PC-3 (cell line): Measurements from ENCODE around the gene CARD10.

ENCODE experiments used
- EZH2phosphoT487 ChIP-seq: fragments of 300-600 bp; sonication (generic); IDR thresholded peaks from 2 replicates; pipeline ENCODE4 v1.6.1; 2018; ENCODE audit warnings: mild to moderate bottlenecking, antibody characterized with exemption, low read length, borderline replicate concordance
- TF ChIP-seq, protein P1 (sequence below): fragments of 300-600 bp; sonication (generic); conservative IDR thresholded peaks from 2 replicates; pipeline ENCODE4 v1.5.1; 2017; ENCODE audit warnings: antibody characterized with exemption, low read depth, mild to moderate bottlenecking, low read length

DNA sequence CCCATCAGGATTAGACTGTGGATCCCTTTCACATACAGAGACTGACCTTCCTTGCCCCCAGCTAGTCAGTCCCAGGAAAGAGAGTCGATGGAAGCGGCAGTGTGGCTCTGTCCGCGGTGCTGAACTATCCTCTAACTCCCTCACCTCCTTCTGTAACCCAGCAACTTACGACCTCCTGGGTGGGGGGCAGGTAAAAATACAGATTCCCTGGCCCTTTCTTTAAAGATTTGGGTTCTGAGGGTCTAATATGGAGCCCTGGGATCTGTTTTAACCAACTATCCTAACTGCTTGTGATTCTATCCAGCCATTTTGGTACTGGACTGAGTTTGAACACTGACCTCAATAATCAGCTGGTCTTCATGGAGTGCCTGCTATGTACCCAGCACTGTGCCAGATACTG lies 56.2 kb downstream of the CARD10 start:
- TF ChIP-seq, protein P1, sequence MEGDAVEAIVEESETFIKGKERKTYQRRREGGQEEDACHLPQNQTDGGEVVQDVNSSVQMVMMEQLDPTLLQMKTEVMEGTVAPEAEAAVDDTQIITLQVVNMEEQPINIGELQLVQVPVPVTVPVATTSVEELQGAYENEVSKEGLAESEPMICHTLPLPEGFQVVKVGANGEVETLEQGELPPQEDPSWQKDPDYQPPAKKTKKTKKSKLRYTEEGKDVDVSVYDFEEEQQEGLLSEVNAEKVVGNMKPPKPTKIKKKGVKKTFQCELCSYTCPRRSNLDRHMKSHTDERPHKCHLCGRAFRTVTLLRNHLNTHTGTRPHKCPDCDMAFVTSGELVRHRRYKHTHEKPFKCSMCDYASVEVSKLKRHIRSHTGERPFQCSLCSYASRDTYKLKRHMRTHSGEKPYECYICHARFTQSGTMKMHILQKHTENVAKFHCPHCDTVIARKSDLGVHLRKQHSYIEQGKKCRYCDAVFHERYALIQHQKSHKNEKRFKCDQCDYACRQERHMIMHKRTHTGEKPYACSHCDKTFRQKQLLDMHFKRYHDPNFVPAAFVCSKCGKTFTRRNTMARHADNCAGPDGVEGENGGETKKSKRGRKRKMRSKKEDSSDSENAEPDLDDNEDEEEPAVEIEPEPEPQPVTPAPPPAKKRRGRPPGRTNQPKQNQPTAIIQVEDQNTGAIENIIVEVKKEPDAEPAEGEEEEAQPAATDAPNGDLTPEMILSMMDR = no peak
- no peak for TF ChIP-seq EZH2phosphoT487
